BLaER1 (cell line): ENCODE results near the gene SOX15.
"Not testable (repeated sequence)": the region's sequence is repeated elsewhere in the genome, so short reads cannot be mapped to it uniquely, and the experiment has no call there.

Experiments used
- H3K27ac ChIP-seq: shearing (Covaris generic); formaldehyde crosslinking; 2 replicates; pipeline ENCODE4 v1.8.1; 2022
- H3K27me3 ChIP-seq: shearing (Covaris generic); formaldehyde crosslinking; 2 replicates; pipeline ENCODE4 v1.8.1; 2022
- H3K36me3 ChIP-seq: shearing (Covaris generic); formaldehyde crosslinking; 2 replicates; pipeline ENCODE4 v1.8.1; 2022
- H3K4me1 ChIP-seq: shearing (Covaris generic); formaldehyde crosslinking; 2 replicates; pipeline ENCODE4 v1.8.1; 2022
- H3K4me2 ChIP-seq: shearing (Covaris generic); formaldehyde crosslinking; 2 replicates; pipeline ENCODE4 v1.8.1; 2022
- H3K4me3 ChIP-seq: shearing (Covaris generic); formaldehyde crosslinking; 2 replicates; pipeline ENCODE4 v1.8.1; 2022
- H3K9ac ChIP-seq: shearing (Covaris generic); formaldehyde crosslinking; 2 replicates; pipeline ENCODE4 v1.8.1; 2022
- H3K9me3 ChIP-seq: shearing (Covaris generic); formaldehyde crosslinking; 2 replicates; pipeline ENCODE4 v1.8.1; 2022
- H4K20me1 ChIP-seq: shearing (Covaris generic); formaldehyde crosslinking; 2 replicates; pipeline ENCODE4 v1.8.1; 2022
- Cebpa-rat ChIP-seq: shearing (Covaris generic); IDR thresholded peaks from 2 replicates; pipeline ENCODE4 v1.8.1; 2022

The SOX15 gene

GRCh38 chr17:7611635-7612293 is 21.9 kb upstream of the SOX15 start:
- peaks cover 63% of the 10 kb centered on the region for H4K20me1 ChIP-seq
- H3K4me1 ChIP-seq, result peaks cover 27% of the 10 kb centered on the region
- peak overlapping the region; percentile 19; the same call in 1 of the 2 replicates for H3K9ac ChIP-seq
- H3K27ac ChIP-seq, result no peak overlapping the region
- no peaks in the 10 kb centered on the region for H3K9me3 ChIP-seq
- no peaks in the 10 kb centered on the region for H3K27me3 ChIP-seq
- peaks cover 40% of the 10 kb centered on the region for H3K36me3 ChIP-seq
- H3K4me3 ChIP-seq, result no peak overlapping the region
- peak overlapping the region; percentile 89 for H3K4me2 ChIP-seq
- TF ChIP-seq Cebpa-rat, result no peak

- no peak overlapping the region for H3K4me2 ChIP-seq
- no peaks in the 10 kb centered on the region for H3K27me3 ChIP-seq
- H3K4me3 ChIP-seq, result no peak overlapping the region
- H3K4me1 ChIP-seq, result peaks cover 27% of the 10 kb centered on the region
- TF ChIP-seq Cebpa-rat, result no peak
- no peaks in the 10 kb centered on the region for H3K9me3 ChIP-seq
- H3K9ac ChIP-seq, result no peak overlapping the region
- H3K36me3 ChIP-seq, result peaks cover 50% of the 10 kb centered on the region
- H4K20me1 ChIP-seq, result peaks cover 74% of the 10 kb centered on the region
- H3K27ac ChIP-seq, result no peak overlapping the region
These were observed 20.7 kb upstream of the SOX15 start for GRCh38 chr17:7610641-7611040.

- no peak overlapping the region for H3K9ac ChIP-seq
- H3K4me1 ChIP-seq, result no peaks in the 10 kb centered on the region
- H3K9me3 ChIP-seq, result no peaks in the 10 kb centered on the region
- peaks cover 50% of the 10 kb centered on the region for H4K20me1 ChIP-seq
- no peak overlapping the region for H3K4me2 ChIP-seq
- TF ChIP-seq Cebpa-rat, result no peak
- peaks cover 84% of the 10 kb centered on the region for H3K36me3 ChIP-seq
- no peak overlapping the region for H3K4me3 ChIP-seq
- H3K27me3 ChIP-seq, result no peaks in the 10 kb centered on the region
- H3K27ac ChIP-seq, result no peak overlapping the region
These were observed 16.4 kb upstream of the SOX15 start for GRCh38 chr17:7606280-7606679.

- H3K9ac ChIP-seq, H3K27me3 ChIP-seq, H3K4me1 ChIP-seq, H4K20me1 ChIP-seq, H3K4me3 ChIP-seq, H3K4me2 ChIP-seq, H3K27ac ChIP-seq, H3K9me3 ChIP-seq: not testable (repeated sequence)
- H3K36me3 ChIP-seq, result peaks cover 98% of the 10 kb centered on the region
These were observed 7.7 kb upstream of the SOX15 start for GRCh38 chr17:7597561-7597960.

- Histone ChIP-seq H3K36me3 (peaks cover 89% of the 10 kb centered on the region), H3K4me2 (no peak overlapping the region), H3K9me3 (no peaks in the 10 kb centered on the region), H3K4me3 (no peak overlapping the region), H3K9ac (no peak overlapping the region), H3K4me1 (peaks cover 8% of the 10 kb centered on the region), H4K20me1 (peaks cover 13% of the 10 kb centered on the region; the same call in 1 of the 2 replicates), H3K27me3 (no peaks in the 10 kb centered on the region), H3K27ac (no peak overlapping the region)
- TF ChIP-seq Cebpa-rat, result no peak
These were observed 3.4 kb upstream of the SOX15 start for GRCh38 chr17:7593296-7593695.

- peaks cover 90% of the 10 kb centered on the region for H3K36me3 ChIP-seq
- no peaks in the 10 kb centered on the region for H3K9me3 ChIP-seq
- peaks cover 13% of the 10 kb centered on the region; the same call in 1 of the 2 replicates for H4K20me1 ChIP-seq
- H3K27ac ChIP-seq, result no peak overlapping the region
- H3K4me2 ChIP-seq, result no peak overlapping the region
- peaks cover 13% of the 10 kb centered on the region for H3K4me1 ChIP-seq
- no peak overlapping the region for H3K4me3 ChIP-seq
- no peak overlapping the region for H3K9ac ChIP-seq
- TF ChIP-seq Cebpa-rat, result no peak
- H3K27me3 ChIP-seq, result no peaks in the 10 kb centered on the region
These were observed 2.6 kb upstream of the SOX15 start for GRCh38 chr17:7592422-7593021.

GRCh38 chr17:7591596-7591995 is 1.7 kb upstream of the SOX15 start:
- Histone ChIP-seq H3K4me3 (no peak overlapping the region), H3K9me3 (no peaks in the 10 kb centered on the region), H3K27me3 (no peaks in the 10 kb centered on the region), H3K36me3 (peaks cover 90% of the 10 kb centered on the region), H3K9ac (no peak overlapping the region), H3K4me2 (no peak overlapping the region), H3K4me1 (peaks cover 20% of the 10 kb centered on the region), H3K27ac (no peak overlapping the region), H4K20me1 (peaks cover 13% of the 10 kb centered on the region; the same call in 1 of the 2 replicates)
- TF ChIP-seq Cebpa-rat, result no peak

- Histone ChIP-seq H3K9ac (no peak overlapping the region), H4K20me1 (peaks cover 13% of the 10 kb centered on the region; the same call in 1 of the 2 replicates), H3K27me3 (no peaks in the 10 kb centered on the region), H3K36me3 (peaks cover 88% of the 10 kb centered on the region), H3K9me3 (no peaks in the 10 kb centered on the region), H3K27ac (no peak overlapping the region), H3K4me1 (peaks cover 22% of the 10 kb centered on the region), H3K4me2 (no peak overlapping the region), H3K4me3 (no peak overlapping the region)
- TF ChIP-seq Cebpa-rat, result no peak
These were observed 849 bp upstream of the SOX15 start for GRCh38 chr17:7590743-7591142.

GRCh38 chr17:7589204-7589868 is 558 bp downstream of the SOX15 start:
- Histone ChIP-seq H3K4me1 (peaks cover 34% of the 10 kb centered on the region), H3K27me3 (no peaks in the 10 kb centered on the region), H3K36me3 (peaks cover 78% of the 10 kb centered on the region), H3K9ac (peak overlapping the region; percentile 22; the same call in 1 of the 2 replicates), H3K9me3 (no peaks in the 10 kb centered on the region), H4K20me1 (peaks cover 13% of the 10 kb centered on the region; the same call in 1 of the 2 replicates), H3K4me3 (no peak overlapping the region), H3K27ac (0 out of 2 replicates have a peak overlapping the region, but pooled peaks have one; percentile 10), H3K4me2 (peak overlapping the region; percentile 68)
- TF ChIP-seq Cebpa-rat, result no peak
